AG04449 (cell line): ENCODE results near the gene ANKRD36.
"Not testable (repeated sequence)": the region's sequence is repeated elsewhere in the genome, so short reads cannot be mapped to it uniquely, and the experiment has no call there.

Source experiments
- CTCF ChIA-PET: fragments of 350-600 bp; formaldehyde crosslinking; extraction: SDS; loops from one replicate; lab custom pipeline; 2021; ENCODE audit warnings: antibody characterized with exemption; lab: Yijun Ruan, JAX
- POLR2A ChIA-PET: fragments of 400-600, 350-600 bp; formaldehyde crosslinking; extraction: SDS; loops from one replicate; lab custom pipeline; 2020; ENCODE audit warnings: antibody characterized with exemption, inconsistent platforms; lab: Yijun Ruan, JAX
- DNase-seq: peaks from one replicate; pipeline ENCODE4 v3.0.0-alpha.2; 2010; ENCODE audit warnings: low read depth, low spot score
- H3K4me3 ChIP-seq: 2 replicates; pipeline ENCODE4 v1.5.1; 2011; ENCODE audit warnings: low read depth, mild to moderate bottlenecking, control low read depth, low read length
- CTCF ChIP-seq: IDR thresholded peaks from one replicate; pipeline ENCODE4 v1.5.1; 2011; ENCODE audit warnings: mild to moderate bottlenecking, moderate library complexity, low read length, control low read depth, inconsistent platforms; ENCODE audit not compliant: insufficient read depth; ENCODE audit errors: missing control alignments

Gene ANKRD36

GRCh38 chr2:97093983-97094771 lies 18.8 kb upstream of the ANKRD36 start:
- DNase-seq, POLR2A ChIA-PET, H3K4me3 ChIP-seq, CTCF ChIA-PET: not testable (repeated sequence)

GRCh38 chr2:97094772-97095611 lies 18.0 kb upstream of the ANKRD36 start, which contains the start of gene FAHD2B:
Gene FAHD2B (minus strand): TSS chr2:97094882. CDS start chr2:97091706, 3,176 bp downstream.
- CTCF ChIA-PET: interaction anchor here (0.5 to 2.1 kb wide), 2 partner anchors 7 to 18 kb away, joined by 3 to 15 read pairs; partner anchors contain the start of gene ANKRD36
- H3K4me3 ChIP-seq: peak within 1 kb of the TSS; percentile 37
- DNase-seq, POLR2A ChIA-PET: not testable (repeated sequence)

- ChIA-PET POLR2A (no interaction called here), CTCF (interaction anchor here (0.5 to 2.1 kb wide), 2 partner anchors 8 to 17 kb away, joined by 3 to 15 read pairs; partner anchors contain the start of gene ANKRD36)
- H3K4me3 ChIP-seq: no peak overlapping the region
- no peak for TF ChIP-seq CTCF
- no peak for DNase-seq
Measured at GRCh38 chr2:97095661-97096060, 17.3 kb upstream of the ANKRD36 start.

DNA sequence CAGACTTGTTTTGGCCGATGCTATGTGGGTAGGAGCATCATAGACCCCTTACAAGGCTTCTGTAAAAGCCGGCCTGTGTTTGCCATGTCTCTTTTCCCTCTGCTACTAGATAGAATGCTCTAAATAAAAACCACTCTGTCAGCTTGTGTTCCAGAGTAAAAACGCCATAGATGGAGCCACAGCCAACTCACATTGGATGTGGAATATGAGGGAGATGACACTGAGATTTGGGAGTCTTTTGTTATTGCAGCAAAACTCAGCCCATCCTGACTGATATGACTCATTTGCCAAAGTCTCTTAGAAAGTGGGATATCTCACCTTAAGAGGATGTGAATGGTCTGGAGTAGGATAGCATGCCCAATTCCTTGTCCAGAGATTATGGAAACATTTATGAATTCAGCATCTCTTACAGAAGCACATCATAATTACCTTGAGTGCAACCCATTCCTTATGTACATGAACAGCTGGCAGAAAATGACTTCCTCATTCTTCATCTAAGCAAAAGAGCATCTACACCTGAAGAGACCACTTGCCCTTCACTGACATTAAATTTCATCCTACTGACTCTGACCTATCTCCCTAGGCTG lies 14.1 kb upstream of the ANKRD36 start:
- CTCF ChIA-PET: interaction anchor here (0.8 kb wide), 1 partner anchor 13 kb away, joined by 5 read pairs; the partner anchor contains the start of gene ANKRD36
- POLR2A ChIA-PET: not testable (repeated sequence)

DNA sequence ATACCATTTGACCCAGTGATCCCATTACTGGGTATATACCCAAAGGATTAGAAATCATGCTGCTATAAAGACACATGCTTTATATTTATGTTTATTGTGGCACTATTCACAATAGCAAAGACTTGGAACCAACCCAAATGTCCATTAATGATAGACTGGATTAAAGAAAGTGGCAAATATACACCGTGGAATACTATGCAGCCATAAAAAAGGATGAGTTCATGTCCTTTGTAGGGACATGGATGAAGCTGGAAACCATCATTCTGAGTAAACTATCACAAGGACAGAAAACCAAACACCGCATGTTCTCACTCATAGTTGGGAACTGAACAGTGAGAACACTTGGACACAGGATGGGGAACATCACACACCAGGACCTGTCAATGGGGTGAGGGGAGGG lies 6.1 kb upstream of the ANKRD36 start:
- POLR2A ChIA-PET, CTCF ChIA-PET, H3K4me3 ChIP-seq, DNase-seq: not testable (repeated sequence)

More for the DNA sequence above, 14.1 kb upstream of the ANKRD36 start:
- not testable (repeated sequence) for DNase-seq, H3K4me3 ChIP-seq

DNA sequence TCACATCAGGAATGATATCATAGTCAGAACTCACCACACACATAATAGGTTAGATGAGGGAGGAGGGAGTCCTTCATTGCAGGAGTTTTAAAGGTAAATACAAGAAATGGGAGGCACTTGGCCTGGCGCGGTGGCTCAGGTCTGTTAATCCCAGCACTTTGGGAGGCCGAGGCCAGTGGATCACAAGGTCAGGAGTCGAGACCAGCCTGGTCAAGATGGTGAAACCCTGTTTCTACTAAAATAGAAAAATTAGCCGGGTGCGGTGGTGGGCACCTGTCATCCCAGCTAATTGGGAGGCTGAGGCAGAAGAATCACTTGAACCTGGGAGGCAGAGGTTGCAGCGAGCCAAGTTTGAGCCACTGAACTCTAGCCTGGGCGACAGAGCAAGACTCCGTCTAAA lies 1.7 kb upstream of the ANKRD36 start:
- DNase-seq, H3K4me3 ChIP-seq, POLR2A ChIA-PET: not testable (repeated sequence)
- CTCF ChIA-PET: interaction anchor here (1.1 to 2.8 kb wide), 5 partner anchors 100 to 279 kb away, joined by 3 to 49 read pairs (median 8); partner anchors contain the start of gene ANKRD39

GRCh38 chr2:97112320-97113049 lies 468 bp upstream of the ANKRD36 start:
- ChIA-PET POLR2A (interaction anchor here (0.7 to 0.9 kb wide), 2 partner anchors 98 to 254 kb away, joined by 3 to 4 read pairs; partner anchors contain the start of gene ANKRD39), CTCF (interaction anchor here (0.7 to 2.8 kb wide), 25 partner anchors 9 to 579 kb away, joined by 3 to 49 read pairs (median 4); partner anchors contain the start of genes ANKRD39, FAHD2B and FAM178B)
- DNase-seq: not testable (repeated sequence)
- TF ChIP-seq CTCF: peak; percentile 50
- peak overlapping the region; percentile 72 for H3K4me3 ChIP-seq

- CTCF ChIA-PET: interaction anchor here (1.1 to 2.8 kb wide), 7 partner anchors 32 to 580 kb away, joined by 3 to 49 read pairs (median 3); partner anchors contain the start of gene ANKRD39
- POLR2A ChIA-PET, DNase-seq: not testable (repeated sequence)
- H3K4me3 ChIP-seq: peak overlapping the region; percentile 68
Measured at GRCh38 chr2:97113882-97114255, 916 bp downstream of the ANKRD36 start.

DNA sequence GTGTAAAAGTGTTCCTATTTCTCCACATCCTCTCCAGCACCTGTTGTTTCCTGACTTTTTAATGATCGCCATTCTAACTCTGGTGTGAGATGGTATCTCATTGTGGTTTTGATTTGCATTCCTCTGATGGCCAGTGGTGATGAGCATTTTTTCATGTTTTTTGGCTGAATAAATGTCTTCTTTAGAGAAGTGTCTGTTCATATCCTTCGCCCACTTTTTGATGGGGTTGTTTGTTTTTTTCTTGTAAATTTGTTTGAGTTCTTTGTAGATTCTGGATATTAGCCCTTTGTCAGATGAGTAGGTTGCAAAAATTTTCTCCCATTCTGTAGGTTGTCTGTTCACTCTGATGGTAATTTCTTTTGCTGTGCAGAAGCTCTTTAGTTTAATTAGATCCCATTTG lies 16.1 kb downstream of the ANKRD36 start:
- POLR2A ChIA-PET, H3K4me3 ChIP-seq, CTCF ChIA-PET, DNase-seq: not testable (repeated sequence)

DNA sequence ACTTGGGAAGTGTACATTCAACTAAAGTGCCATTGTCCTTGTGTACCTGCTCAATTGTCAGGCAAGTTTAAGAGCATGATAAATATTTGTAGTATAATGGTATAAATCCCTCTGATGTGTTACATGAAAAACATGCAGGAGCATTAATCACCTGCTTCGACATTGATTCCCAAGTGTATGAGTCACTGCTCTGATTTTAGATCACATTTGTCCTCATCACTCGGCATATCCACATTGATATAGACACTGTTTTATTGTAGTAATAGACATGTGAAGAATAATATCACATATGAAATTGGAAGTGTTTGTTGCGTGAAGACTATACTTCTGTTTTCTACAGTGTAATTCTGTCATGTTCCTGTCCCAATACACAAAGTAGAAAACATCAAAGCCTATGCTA lies 31.1 kb downstream of the ANKRD36 start:
- POLR2A ChIA-PET, H3K4me3 ChIP-seq, CTCF ChIA-PET, DNase-seq: not testable (repeated sequence)

GRCh38 chr2:97166548-97166947 lies 53.6 kb downstream of the ANKRD36 start:
- CTCF ChIA-PET, DNase-seq, POLR2A ChIA-PET, H3K4me3 ChIP-seq: not testable (repeated sequence)

DNA sequence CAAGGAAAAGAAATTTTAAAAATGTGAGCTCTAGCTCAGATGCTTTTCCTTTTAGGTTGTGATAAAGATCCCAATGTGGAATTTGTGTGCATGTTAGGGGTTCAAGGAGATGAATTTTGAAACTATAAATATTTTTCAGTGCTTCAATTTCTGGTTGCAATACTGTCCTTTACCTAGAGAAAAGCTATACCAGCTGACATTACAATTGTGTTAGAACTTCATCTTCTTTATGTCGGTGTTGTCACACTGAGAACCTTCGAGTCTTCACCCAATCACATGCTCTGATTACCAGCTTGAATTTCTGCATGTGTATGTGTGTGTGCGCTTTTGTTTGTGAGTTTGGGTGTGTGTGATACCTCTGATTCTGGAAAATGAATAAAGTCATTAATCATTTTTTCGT lies 55.0 kb downstream of the ANKRD36 start:
- H3K4me3 ChIP-seq, CTCF ChIA-PET, DNase-seq, POLR2A ChIA-PET: not testable (repeated sequence)
